Endothelial cell of umbilical vein (primary cell): ENCODE results near the gene SARNP. TPM values are rescaled to one million over a fixed set of nuclear protein-coding genes. Genes with fewer than 3 reads are reported as not detected.

Source experiments
- BruUV-seq: library from RNA; stranded (reverse); fragments of 400-500 nt; replicated peaks from 2 replicates; lab custom pipeline; 2021; lab: Mats Ljungman, UMichigan
- CTCF ChIA-PET: fragments of 300-600, 350-600 bp; sonication (Branson Sonifier 250); formaldehyde crosslinking; loops from one replicate; lab custom pipeline; 2021; ENCODE audit warnings: antibody characterized with exemption, inconsistent platforms; lab: Charles Lee
- POLR2A ChIA-PET: fragments of 300-600, 350-600 bp; sonication (Branson Sonifier 250); formaldehyde crosslinking; loops from one replicate; lab custom pipeline; 2021; ENCODE audit warnings: antibody characterized with exemption, inconsistent platforms; lab: Charles Lee
- DNase-seq: peaks from one replicate; pipeline ENCODE4 v3.0.0-alpha.2; 2011; ENCODE audit warnings: low read depth, low spot score
- FAIRE-seq: peaks from 2 replicates; lab custom pipeline; 2011; peaks lifted over from hg19 to GRCh38; lab: Jason Lieb, UNC
- H2AFZ ChIP-seq: 2 replicates; pipeline ENCODE4 v1.6.0; 2012; ENCODE audit warnings: low read depth, low read length, control low read depth, inconsistent platforms
- H3K27ac ChIP-seq: 2 replicates; pipeline ENCODE4 v1.5.1; 2011; ENCODE audit warnings: low read depth, mild to moderate bottlenecking, control low read depth, low read length, moderate library complexity; ENCODE audit not compliant: insufficient read depth
- H3K27me3 ChIP-seq, 2 experiments: 2 replicates each; pipeline versions ENCODE4 v1.6.0 to v1.6.1; 2011; ENCODE audit warnings: low read length in 2 of 2, mixed read lengths in 1 of 2; ENCODE audit not compliant: control insufficient read depth in 2 of 2, insufficient read depth in 2 of 2
- H3K36me3 ChIP-seq, 2 experiments: 2 replicates in 1 of 2; 3 replicates in 1 of 2; pipeline ENCODE4 v1.5.1; 2011; ENCODE audit warnings: low read length in 2 of 2, mild to moderate bottlenecking in 1 of 2, moderate library complexity in 1 of 2; ENCODE audit not compliant: control insufficient read depth in 2 of 2, insufficient read depth in 2 of 2; ENCODE audit errors: extremely low read depth in 1 of 2
- H3K4me1 ChIP-seq: 3 replicates; pipeline ENCODE4 v1.5.1; 2011; ENCODE audit warnings: mild to moderate bottlenecking, low read length; ENCODE audit not compliant: control insufficient read depth, insufficient read depth; ENCODE audit errors: extremely low read depth
- H3K4me2 ChIP-seq: 2 replicates; pipeline ENCODE4 v1.6.1; 2011; ENCODE audit warnings: low read length, control low read depth, mixed read lengths; ENCODE audit not compliant: insufficient read depth
- H3K4me3 ChIP-seq, 3 experiments: fragments of 200-600 bp in 1 of 3; sonication (generic), shearing (Covaris generic) in 1 of 3; replicated peaks in 1 of 3; 2 replicates each; pipeline ENCODE4 v1.5.1; 2011 to 2016; ENCODE audit warnings: control low read depth in 3 of 3, low read length in 3 of 3, mild to moderate bottlenecking in 2 of 3, inconsistent platforms in 1 of 3, low read depth in 1 of 3, moderate library complexity in 1 of 3; ENCODE audit not compliant: insufficient read depth in 1 of 3
- H3K79me2 ChIP-seq: 2 replicates; pipeline ENCODE4 v1.6.0; 2012; ENCODE audit warnings: low read length, inconsistent platforms; ENCODE audit not compliant: control insufficient read depth, insufficient read depth
- H3K9ac ChIP-seq: replicated peaks from 2 replicates; pipeline ENCODE3; 2011; ENCODE audit warnings: low read length, control low read depth; ENCODE audit not compliant: insufficient read depth; ENCODE audit errors: extremely low read depth
- H3K9me1 ChIP-seq: replicated peaks from 3 replicates; pipeline ENCODE4 v1.6.0; 2011; ENCODE audit warnings: mild to moderate bottlenecking, low read length; ENCODE audit not compliant: control insufficient read depth, insufficient read depth; ENCODE audit errors: extremely low read depth
- H3K9me3 ChIP-seq: replicated peaks from 2 replicates; pipeline ENCODE4 v1.5.1; 2012; ENCODE audit warnings: low read length, inconsistent platforms; ENCODE audit not compliant: control insufficient read depth, insufficient read depth
- H4K20me1 ChIP-seq: replicated peaks from 2 replicates; pipeline ENCODE3; 2011; ENCODE audit warnings: mild to moderate bottlenecking, low read length; ENCODE audit not compliant: control insufficient read depth, insufficient read depth; ENCODE audit errors: extremely low read depth
- CTCF ChIP-seq, 2 donors: IDR thresholded peaks; 1 replicate in 1 of 2; 2 replicates in 1 of 2; pipeline ENCODE4 v1.5.1; 2011; ENCODE audit warnings: low read length in 2 of 2, mild to moderate bottlenecking in 2 of 2, moderate library complexity in 2 of 2, control low read depth in 1 of 2, inconsistent platforms in 1 of 2, low read depth in 1 of 2; ENCODE audit not compliant: insufficient read depth in 1 of 2; ENCODE audit errors: extremely low read depth in 1 of 2
- EZH2 ChIP-seq: IDR thresholded peaks from 2 replicates; pipeline ENCODE4 v1.6.1; 2012; ENCODE audit warnings: borderline replicate concordance, low read depth, mild to moderate bottlenecking, moderate library complexity, low read length, inconsistent platforms; ENCODE audit not compliant: severe bottlenecking
- FOS ChIP-seq: IDR thresholded peaks from 2 replicates; pipeline ENCODE4 v1.6.1; 2011; ENCODE audit warnings: mild to moderate bottlenecking, low read length, moderate library complexity, borderline replicate concordance; ENCODE audit not compliant: insufficient read depth
- GATA2 ChIP-seq: IDR thresholded peaks from 2 replicates; pipeline ENCODE4 v1.7.0; 2011; ENCODE audit warnings: low read depth, mild to moderate bottlenecking, moderate library complexity, mixed read lengths, low read length; ENCODE audit not compliant: insufficient read length, insufficient read depth
- JUN ChIP-seq: IDR thresholded peaks from 2 replicates; pipeline ENCODE4 v1.6.1; 2011; ENCODE audit warnings: borderline replicate concordance, low read depth; ENCODE audit not compliant: insufficient read length, insufficient read depth
- MAX ChIP-seq: IDR thresholded peaks from 2 replicates; pipeline ENCODE4 v1.6.1; 2011; ENCODE audit not compliant: insufficient read depth, insufficient read length
- MYC ChIP-seq: IDR thresholded peaks from one replicate; pipeline ENCODE4 v1.6.1; 2011; ENCODE audit warnings: mild to moderate bottlenecking, low read depth, low read length
- POLR2A ChIP-seq: IDR thresholded peaks from 2 replicates; pipeline ENCODE4 v1.6.1; 2012; ENCODE audit warnings: low read depth, mild to moderate bottlenecking, control low read depth, low read length
- POLR2AphosphoS5 ChIP-seq: IDR thresholded peaks from 2 replicates; pipeline ENCODE4 v1.6.1; 2012; ENCODE audit warnings: low read depth, mild to moderate bottlenecking, control low read depth, low read length, moderate library complexity; ENCODE audit not compliant: insufficient read depth
- dilution Hi-C: fragments of 300-500 bp; cut with MboI; formaldehyde crosslinking; loops from one replicate; pipeline ENCODE4 v1.15.0; 2019; ENCODE audit warnings: low sequenced_read_pairs; ENCODE audit not compliant: extremely low pct_ligation_motif_present
- intact Hi-C: fragments of 100-400 bp; cut with micrococcal nuclease; formaldehyde crosslinking; loops from one replicate; pipeline ENCODE4 v1.10.0; 2022
- polyA plus RNA-seq, 4 experiments: library from polyadenylated mRNA; depleted of rRNA in 3 of 4; stranded (reverse) in 3 of 4; unstranded in 1 of 4; fragments of >200 nt; gene quantifications; 2 replicates each; pipeline versions ENCODE4 v1.2.1 to v1.2.3, GENCODE V29; 2011 to 2012; ENCODE audit warnings: missing spikeins in 1 of 4
- total RNA-seq: library from RNA; stranded (reverse); gene quantifications from 2 replicates; pipeline ENCODE4 v1.2.3, GENCODE V29; 2021

Gene SARNP
- total and polyA plus RNA-seq, 2 donors (not counting 3 experiments of a cell fraction or from before 2014, with no cell fraction given): 88.1 to 101 TPM

- no peaks in the 10 kb centered on the region for H3K27me3 ChIP-seq
- BruUV-seq: no TSS peak
- peak overlapping the region; percentile 68 for H3K4me2 ChIP-seq
- H3K4me1 ChIP-seq: peaks cover 20% of the 10 kb centered on the region
- H3K9me1 ChIP-seq: no peaks in the 10 kb centered on the region
- no peak overlapping the region for H3K27ac ChIP-seq
- intact Hi-C loops (loop anchor here (1.0 kb wide), 1 partner anchor 376 kb away; the partner anchor contains the start of gene ZC3H10), dilution Hi-C loops (no loop called here)
- CTCF ChIA-PET: interaction anchor here (0.5 to 4.2 kb wide), 4 partner anchors 254 to 362 kb away, joined by 3 to 21 read pairs (median 5); partner anchors contain the start of gene PA2G4
- H4K20me1 ChIP-seq: no peaks in the 10 kb centered on the region
- FAIRE-seq (no peak), DNase-seq (no peak)
- POLR2A ChIA-PET: interaction anchor here (0.7 kb wide), 1 partner anchor 378 kb away, joined by 7 read pairs; no protein-coding TSS in a partner anchor
- H3K36me3 ChIP-seq: no peaks in the 10 kb centered on the region
- H3K4me3 ChIP-seq: peak overlapping the region in 1 of 3 experiments; percentile 35
- TF ChIP-seq POLR2A: no peak
- no peak for TF ChIP-seq CTCF (IDR thresholded peaks at IDR 0.05; ENCODE audit: extremely low read depth in 1 of 2, insufficient read depth in 1 of 2, low read depth in 1 of 2, low read length in 2 of 2)
- no peak for TF ChIP-seq MAX
- no peak for TF ChIP-seq JUN
- no peak for TF ChIP-seq GATA2
- TF ChIP-seq EZH2: no peak
- TF ChIP-seq POLR2AphosphoS5: no peak
- TF ChIP-seq FOS: no peak
- no peak for TF ChIP-seq MYC
- peak overlapping the region; percentile 94 for H2AFZ ChIP-seq
- no peaks in the 10 kb centered on the region for H3K9me3 ChIP-seq
- H3K9ac ChIP-seq: peak overlapping the region; percentile 47
- no peaks in the 10 kb centered on the region for H3K79me2 ChIP-seq
Measured at GRCh38 chr12:55741931-55742680, 75.4 kb downstream of the SARNP start.
